ENCODE data around the gene NTSR1.

The NTSR1 gene

GRCh38 chr20:62766716-62767115, 58.1 kb downstream of the NTSR1 start:
- TF ChIP-seq CTCF (IDR thresholded peaks at IDR 0.05; ENCODE audit: low read depth, low read length), result no peak
- DNase-seq (ENCODE audit: extremely low read depth, low read depth), result no peak

- no peak for DNase-seq (ENCODE audit: extremely low read depth, low read depth)
- no peak for TF ChIP-seq CTCF (IDR thresholded peaks at IDR 0.05; ENCODE audit: low read depth, low read length)
These were observed 59.6 kb downstream of the NTSR1 start for GRCh38 chr20:62768234-62768546.

GRCh38 chr20:62768551-62769287, 60.1 kb downstream of the NTSR1 start:
- no peak for DNase-seq (ENCODE audit: extremely low read depth, low read depth)
- no peak for TF ChIP-seq CTCF (IDR thresholded peaks at IDR 0.05; ENCODE audit: low read depth, low read length)

DNA sequence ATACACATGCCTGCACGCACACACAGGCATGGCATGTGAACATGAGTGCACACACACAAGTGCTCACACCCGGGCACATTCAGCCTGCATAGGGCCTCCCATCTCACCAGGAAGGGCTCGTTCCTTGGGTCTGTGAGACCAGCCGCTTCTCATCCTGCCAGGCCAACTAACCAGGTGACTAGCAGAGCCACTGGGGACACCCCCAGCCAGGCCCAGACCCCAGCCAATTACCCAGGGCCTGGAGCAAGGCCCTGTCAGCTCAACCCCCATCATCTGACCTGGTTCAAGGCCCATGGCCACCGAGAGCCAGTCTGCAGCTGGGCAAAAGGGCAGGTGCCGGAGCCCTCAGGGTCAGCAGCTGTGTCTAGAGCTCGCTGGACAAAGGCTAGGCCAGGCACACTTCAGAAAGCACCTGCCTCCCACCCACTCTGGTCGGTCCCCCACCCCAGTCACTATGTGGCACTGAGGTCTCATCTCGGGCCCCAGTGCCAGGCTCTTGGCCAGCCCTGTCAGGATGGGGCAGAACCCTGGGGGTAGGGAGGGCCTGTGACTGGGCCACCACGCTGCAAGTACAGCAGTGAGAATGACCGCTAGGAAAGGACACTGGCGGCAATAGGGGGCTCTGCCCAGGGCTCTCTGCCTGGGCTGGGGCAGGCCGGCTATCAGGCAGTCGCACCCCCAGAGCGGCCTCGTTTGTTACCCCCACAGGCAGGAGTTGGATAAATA, 60.9 kb downstream of the NTSR1 start:
- no peak for DNase-seq (ENCODE audit: extremely low read depth, low read depth)
- TF ChIP-seq CTCF (IDR thresholded peaks at IDR 0.05; ENCODE audit: low read depth, low read length), result no peak

DNA sequence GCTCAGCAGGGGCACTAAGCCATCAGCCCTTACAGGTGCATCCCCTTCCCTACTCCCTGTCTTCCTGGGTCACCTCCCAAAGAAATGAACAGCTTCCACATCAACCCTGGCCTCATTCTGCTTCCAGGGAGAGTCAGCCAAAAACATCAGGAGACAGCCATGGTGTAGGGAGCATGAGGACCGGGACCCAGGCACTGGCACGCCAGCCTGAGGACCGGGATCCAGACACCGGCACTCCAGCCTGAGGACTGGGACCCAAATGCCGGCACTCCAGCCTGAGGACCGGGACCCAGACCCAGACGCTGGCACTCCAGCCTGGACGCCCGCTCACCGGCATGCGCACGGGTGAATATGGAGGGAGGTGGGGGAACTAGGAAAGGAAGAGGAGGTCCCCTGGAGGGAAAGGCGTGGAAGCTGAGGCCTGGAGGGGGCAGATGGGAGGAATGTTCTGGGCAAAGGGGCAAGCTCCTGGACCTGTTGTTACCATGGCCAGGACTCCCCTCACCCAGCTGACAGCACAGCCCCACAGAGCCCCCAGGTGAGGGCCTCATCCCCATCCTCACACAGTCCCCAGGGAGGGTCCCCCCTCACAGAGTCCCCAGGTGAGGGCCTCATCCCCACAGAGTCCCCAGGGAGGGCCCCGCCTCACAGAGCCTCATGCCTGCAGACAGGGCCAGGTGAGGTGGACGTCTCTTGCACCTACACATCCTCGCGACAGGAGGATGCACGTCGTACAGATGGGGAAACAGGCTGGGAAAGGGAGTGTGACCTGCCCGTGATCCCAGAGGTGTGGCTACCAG, 61.7 kb downstream of the NTSR1 start:
- DNase-seq (ENCODE audit: extremely low read depth, low read depth), result no peak
- no peak for TF ChIP-seq CTCF (IDR thresholded peaks at IDR 0.05; ENCODE audit: low read depth, low read length)

GRCh38 chr20:62770916-62771315, 62.3 kb downstream of the NTSR1 start:
- TF ChIP-seq CTCF (IDR thresholded peaks at IDR 0.05; ENCODE audit: low read depth, low read length), result no peak
- no peak for DNase-seq (ENCODE audit: extremely low read depth, low read depth)

Measured in AG09319 (cell line).